H1 (cell line): ENCODE measurements around the gene IL22RA2. TPM values are rescaled to one million over a fixed set of nuclear protein-coding genes. Genes with fewer than 3 reads are reported as not detected.

Experiments
- POU5F1 ChIP-seq: IDR thresholded peaks from 2 replicates; pipeline ENCODE4 v1.6.1; 2011; ENCODE audit warnings: low read depth, mild to moderate bottlenecking, low read length, moderate library complexity
- YY1 ChIP-seq: IDR thresholded peaks from 2 replicates; pipeline ENCODE4 v1.6.1; 2011; ENCODE audit warnings: low read depth, mild to moderate bottlenecking, low read length
- polyA plus RNA-seq, 7 experiments: library from polyadenylated mRNA; depleted of rRNA in 3 of 7; stranded (reverse) in 5 of 7; unstranded in 2 of 7; fragments of >200 nt in 5 of 7; fragments of 200-250 nt in 2 of 7; gene quantifications; 1 replicate in 5 of 7; 2 replicates in 1 of 7; 4 replicates in 1 of 7; pipeline versions ENCODE4 v1.2.1 to v1.2.3, GENCODE V29; 2011 to 2013; ENCODE audit warnings: missing spikeins in 2 of 7, mixed read lengths in 2 of 7
- total RNA-seq: library from RNA; stranded (reverse); fragmentation: NEBNext Ultra II Directional; extraction: Animal tissue kit (Norgen Biotek cat#: 25700); gene quantifications from 2 replicates; pipeline ENCODE4 v1.2.1, GENCODE V29; 2021
- TF ChIP-seq, protein P1 (sequence below): IDR thresholded peaks from 2 replicates; pipeline ENCODE4 v1.6.1; 2011; ENCODE audit warnings: low read depth, mild to moderate bottlenecking, low read length; ENCODE audit not compliant: insufficient read depth

The IL22RA2 gene
- total and polyA plus RNA-seq, 2 of the 8 experiments (the other 6 are each of a cell fraction or from before 2014, with no cell fraction given), result not detected

DNA sequence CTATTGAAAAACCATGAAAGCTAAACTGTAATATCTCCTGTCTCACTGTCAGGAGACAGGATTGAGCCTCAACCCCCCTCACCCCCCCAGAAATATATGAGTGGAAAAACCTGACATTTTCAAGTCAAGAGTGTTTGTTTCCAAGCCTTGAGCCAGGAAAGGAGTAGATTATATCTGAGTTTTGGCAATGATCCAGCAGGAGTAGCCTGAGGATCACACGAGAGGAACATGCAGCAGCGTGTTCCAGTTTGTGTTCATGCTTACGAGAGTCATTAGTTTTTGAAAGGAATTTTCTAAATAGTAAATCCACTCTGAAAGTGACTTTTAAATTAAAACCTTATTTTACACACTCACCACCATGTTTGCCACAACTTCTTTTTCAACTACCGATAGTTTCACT, 15.8 kb downstream of the IL22RA2 start (continued):
- TF ChIP-seq POU5F1, result no peak
- no peak for TF ChIP-seq YY1
- TF ChIP-seq, protein P1, sequence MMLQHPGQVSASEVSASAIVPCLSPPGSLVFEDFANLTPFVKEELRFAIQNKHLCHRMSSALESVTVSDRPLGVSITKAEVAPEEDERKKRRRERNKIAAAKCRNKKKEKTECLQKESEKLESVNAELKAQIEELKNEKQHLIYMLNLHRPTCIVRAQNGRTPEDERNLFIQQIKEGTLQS, result no peak
